ENCODE results near the gene CTPS2.

CTPS2 gene

GRCh38 chrX:16711219-16711811, 1.2 kb downstream of the CTPS2 start:
- no peak for DNase-seq

GRCh38 chrX:16708016-16708415, 4.5 kb downstream of the CTPS2 start:
- no peak for DNase-seq

- DNase-seq: no peak
Observed at GRCh38 chrX:16705370-16705769, 7.1 kb downstream of the CTPS2 start.

- no peak for DNase-seq
Observed at GRCh38 chrX:16702700-16703599, 9.5 kb downstream of the CTPS2 start.

- DNase-seq: no peak
Observed at GRCh38 chrX:16700734-16701133, 11.7 kb downstream of the CTPS2 start.

GRCh38 chrX:16699389-16699788, 13.1 kb downstream of the CTPS2 start:
- no peak for DNase-seq

GRCh38 chrX:16696956-16697355, 15.5 kb downstream of the CTPS2 start:
- DNase-seq: no peak

GRCh38 chrX:16695079-16695676, 17.3 kb downstream of the CTPS2 start:
- peak; percentile 75 for DNase-seq

GRCh38 chrX:16687514-16687913, 25.0 kb downstream of the CTPS2 start:
- DNase-seq: no peak

- no peak for DNase-seq
Observed at GRCh38 chrX:16683007-16683664, 29.3 kb downstream of the CTPS2 start.

GRCh38 chrX:16678689-16679088, 33.8 kb downstream of the CTPS2 start:
- DNase-seq: no peak

- no peak for DNase-seq
Observed at GRCh38 chrX:16671005-16671404, 41.5 kb downstream of the CTPS2 start.

GRCh38 chrX:16666541-16666940, 45.9 kb downstream of the CTPS2 start:
- DNase-seq: no peak

- DNase-seq: no peak
Observed at GRCh38 chrX:16665089-16665488, 47.4 kb downstream of the CTPS2 start.

- DNase-seq: no peak
Observed at GRCh38 chrX:16664626-16665025, 47.8 kb downstream of the CTPS2 start.

- no peak for DNase-seq
Observed at GRCh38 chrX:16664074-16664473, 48.4 kb downstream of the CTPS2 start.

GRCh38 chrX:16662402-16662801, 50.1 kb downstream of the CTPS2 start:
- DNase-seq: no peak

- no peak for DNase-seq
Observed at GRCh38 chrX:16661495-16661894, 51.0 kb downstream of the CTPS2 start.

GRCh38 chrX:16659321-16659720, 53.1 kb downstream of the CTPS2 start:
- no peak for DNase-seq

- DNase-seq: no peak
Observed at GRCh38 chrX:16658284-16658683, 54.2 kb downstream of the CTPS2 start.

- DNase-seq: no peak
Observed at GRCh38 chrX:16654093-16654492, 58.4 kb downstream of the CTPS2 start.

GRCh38 chrX:16653424-16653823, 59.0 kb downstream of the CTPS2 start:
- DNase-seq: no peak

GRCh38 chrX:16651391-16652024, 61.0 kb downstream of the CTPS2 start:
- no peak for DNase-seq

All from activated T-cell treated with anti-CD3 and anti-CD28 coated beads, Interleukin-2, amount 50 U/mL, for 1 hour (primary cell).